GM12874 (cell line): ENCODE data around the gene INO80.

Experiments
- TF ChIP-seq, protein P1 (sequence below): IDR thresholded peaks from 2 replicates; pipeline ENCODE4 v1.5.1; 2011; ENCODE audit warnings: low read depth, mild to moderate bottlenecking, control low read depth, low read length, moderate library complexity; ENCODE audit not compliant: insufficient read depth

INO80 gene

GRCh38 chr15:40992241-40992741 lies 123.8 kb downstream of the INO80 start:
- TF ChIP-seq, protein P1, sequence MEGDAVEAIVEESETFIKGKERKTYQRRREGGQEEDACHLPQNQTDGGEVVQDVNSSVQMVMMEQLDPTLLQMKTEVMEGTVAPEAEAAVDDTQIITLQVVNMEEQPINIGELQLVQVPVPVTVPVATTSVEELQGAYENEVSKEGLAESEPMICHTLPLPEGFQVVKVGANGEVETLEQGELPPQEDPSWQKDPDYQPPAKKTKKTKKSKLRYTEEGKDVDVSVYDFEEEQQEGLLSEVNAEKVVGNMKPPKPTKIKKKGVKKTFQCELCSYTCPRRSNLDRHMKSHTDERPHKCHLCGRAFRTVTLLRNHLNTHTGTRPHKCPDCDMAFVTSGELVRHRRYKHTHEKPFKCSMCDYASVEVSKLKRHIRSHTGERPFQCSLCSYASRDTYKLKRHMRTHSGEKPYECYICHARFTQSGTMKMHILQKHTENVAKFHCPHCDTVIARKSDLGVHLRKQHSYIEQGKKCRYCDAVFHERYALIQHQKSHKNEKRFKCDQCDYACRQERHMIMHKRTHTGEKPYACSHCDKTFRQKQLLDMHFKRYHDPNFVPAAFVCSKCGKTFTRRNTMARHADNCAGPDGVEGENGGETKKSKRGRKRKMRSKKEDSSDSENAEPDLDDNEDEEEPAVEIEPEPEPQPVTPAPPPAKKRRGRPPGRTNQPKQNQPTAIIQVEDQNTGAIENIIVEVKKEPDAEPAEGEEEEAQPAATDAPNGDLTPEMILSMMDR: no peak

DNA sequence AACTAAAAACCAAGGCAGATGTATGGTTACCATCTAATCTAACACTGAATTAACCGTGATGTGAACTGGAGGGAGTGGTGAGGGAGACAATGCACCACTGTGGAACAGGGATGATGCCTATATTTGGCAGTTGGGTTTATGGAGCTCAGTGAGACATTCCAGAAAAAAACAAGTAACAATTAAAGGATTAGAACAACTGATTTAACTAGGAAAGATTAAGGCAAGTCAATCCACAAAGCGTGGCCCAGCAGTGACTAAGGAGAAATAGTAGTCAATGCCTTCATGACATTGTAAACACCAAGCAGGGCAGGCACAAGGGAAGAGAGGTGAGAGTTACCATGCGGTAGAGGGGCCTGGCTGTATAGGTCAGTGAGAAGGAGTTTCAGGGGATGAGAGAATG lies 124.7 kb downstream of the INO80 start:
- TF ChIP-seq, protein P1: no peak

- TF ChIP-seq, protein P1: no peak
Observed at GRCh38 chr15:40990789-40991188, 125.3 kb downstream of the INO80 start.

DNA sequence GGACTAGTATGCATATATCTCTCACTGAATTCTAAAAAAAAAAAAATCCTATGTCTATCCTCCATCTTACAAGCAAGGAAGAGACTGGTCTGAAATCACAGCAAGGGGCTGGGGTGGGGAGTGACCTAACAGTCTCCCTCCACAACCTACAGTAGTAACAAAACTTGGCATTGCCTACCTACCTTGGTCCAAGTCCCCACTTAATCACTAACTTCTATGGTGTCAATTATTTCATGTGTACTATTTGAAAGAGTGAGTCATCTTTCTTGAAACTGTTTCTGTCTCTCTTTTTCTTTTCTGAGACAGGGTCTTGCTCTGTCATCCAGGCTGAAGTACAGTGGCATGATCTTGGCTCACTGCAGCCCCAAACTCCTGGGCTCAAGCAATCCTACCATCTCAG lies 126.0 kb downstream of the INO80 start:
- TF ChIP-seq, protein P1: no peak

DNA sequence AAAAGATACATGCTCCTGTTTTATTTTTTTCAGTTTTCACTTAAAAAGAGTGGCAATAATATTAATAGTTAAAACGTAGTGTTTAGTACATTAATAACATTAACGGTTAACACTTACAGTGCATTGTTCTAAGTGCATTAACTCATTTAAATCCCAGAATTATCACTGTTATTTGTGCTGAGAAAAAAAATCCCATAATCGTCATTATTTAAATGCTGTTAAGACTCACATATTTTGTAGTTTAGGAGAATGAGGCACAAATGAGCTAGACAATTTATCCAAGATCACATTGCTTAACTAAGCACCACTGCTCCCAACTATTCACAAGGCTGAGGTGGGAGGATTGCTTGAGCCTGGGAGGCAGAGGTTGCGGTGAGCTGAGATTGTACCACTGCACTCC lies 127.9 kb downstream of the INO80 start:
- TF ChIP-seq, protein P1: no peak

- TF ChIP-seq, protein P1: no peak
Observed at GRCh38 chr15:40986820-40987219, 129.3 kb downstream of the INO80 start.

- TF ChIP-seq, protein P1: no peak
Observed at GRCh38 chr15:40985541-40986330, 130.3 kb downstream of the INO80 start.
